HepG2 (cell line): Measurements from ENCODE around the gene TMTC4. TPM values are rescaled to one million over a fixed set of nuclear protein-coding genes. Genes with fewer than 3 reads are reported as not detected.

Experiments used
- ARID4A ChIP-seq: sonication (generic); formaldehyde crosslinking; IDR thresholded peaks from 2 replicates; pipeline ENCODE4 v1.5.0; 2020; ENCODE audit warnings: mild to moderate bottlenecking, missing genetic modification reagents, borderline replicate concordance
- ATF5 ChIP-seq: sonication (generic); formaldehyde crosslinking; IDR thresholded peaks from 2 replicates; pipeline ENCODE4 v1.4.0; 2020; ENCODE audit warnings: mild to moderate bottlenecking, low read depth, missing genetic modification reagents
- BORCS8-MEF2B ChIP-seq: sonication (generic); formaldehyde crosslinking; IDR thresholded peaks from 2 replicates; pipeline ENCODE4 v1.8.0; 2022; ENCODE audit warnings: mild to moderate bottlenecking, missing genetic modification reagents
- CBX5 ChIP-seq: sonication (generic); formaldehyde crosslinking; IDR thresholded peaks from 2 replicates; pipeline ENCODE4 v1.4.0; 2020; ENCODE audit warnings: missing genetic modification reagents, borderline replicate concordance
- CENPT ChIP-seq: sonication (generic); formaldehyde crosslinking; IDR thresholded peaks from 2 replicates; pipeline ENCODE4 v1.8.0; 2022; ENCODE audit warnings: low read depth, mild to moderate bottlenecking, moderate library complexity, missing genetic modification reagents
- GATA4 ChIP-seq: sonication (generic); IDR thresholded peaks from 2 replicates; pipeline ENCODE4 v1.6.1; 2016; ENCODE audit warnings: antibody characterized with exemption, low read depth, borderline replicate concordance
- GZF1 ChIP-seq: sonication (generic); formaldehyde crosslinking; IDR thresholded peaks from 2 replicates; pipeline ENCODE4 v1.5.1; 2020; ENCODE audit warnings: mild to moderate bottlenecking, missing genetic modification reagents
- HNRNPK ChIP-seq: fragments of 200-400 bp; formaldehyde crosslinking; IDR thresholded peaks from 2 replicates; pipeline ENCODE4 v1.6.1; 2018; ENCODE audit warnings: low read length, low read depth, moderate library complexity, mild to moderate bottlenecking; ENCODE audit not compliant: poor library complexity, severe bottlenecking
- IRF2 ChIP-seq: IDR thresholded peaks from 2 replicates; pipeline ENCODE4 v1.6.1; 2018; ENCODE audit warnings: missing genetic modification reagents, missing compliant biosample characterization
- KAT7 ChIP-seq: IDR thresholded peaks from 2 replicates; pipeline ENCODE4 v1.6.1; 2018; ENCODE audit warnings: borderline replicate concordance, missing compliant biosample characterization
- MIER2 ChIP-seq: IDR thresholded peaks from 2 replicates; pipeline ENCODE4 v1.6.1; 2016; ENCODE audit warnings: missing biosample characterization, missing genetic modification reagents
- SOX5 ChIP-seq: IDR thresholded peaks from 2 replicates; pipeline ENCODE4 v1.6.1; 2016; ENCODE audit warnings: borderline replicate concordance
- TEAD2 ChIP-seq: sonication (generic); formaldehyde crosslinking; IDR thresholded peaks from 2 replicates; pipeline ENCODE4 v1.9.0; 2021; ENCODE audit warnings: missing genetic modification reagents
- TFE3 ChIP-seq: IDR thresholded peaks from 2 replicates; pipeline ENCODE4 v1.6.1; 2016
- YY1 ChIP-seq: IDR thresholded peaks from 2 replicates; pipeline ENCODE4 v1.6.1; 2011; ENCODE audit warnings: low read length, low read depth, moderate library complexity, mild to moderate bottlenecking; ENCODE audit not compliant: insufficient read depth, insufficient replicate concordance
- ZFYVE20 ChIP-seq: sonication (generic); formaldehyde crosslinking; IDR thresholded peaks from 2 replicates; pipeline ENCODE4 v1.8.0; 2023; ENCODE audit warnings: low read depth, mild to moderate bottlenecking, moderate library complexity, missing genetic modification reagents, borderline replicate concordance
- ZNF101 ChIP-seq: sonication (generic); formaldehyde crosslinking; IDR thresholded peaks from 2 replicates; pipeline ENCODE4 v1.4.0; 2020; ENCODE audit warnings: mild to moderate bottlenecking, low read depth, missing genetic modification reagents, borderline replicate concordance
- ZNF225 ChIP-seq: sonication (generic); formaldehyde crosslinking; IDR thresholded peaks from 2 replicates; pipeline ENCODE4 v1.4.0; 2020; ENCODE audit warnings: mild to moderate bottlenecking, missing genetic modification reagents
- ZNF382 ChIP-seq: sonication (generic); formaldehyde crosslinking; IDR thresholded peaks from 2 replicates; pipeline ENCODE4 v1.5.0; 2020; ENCODE audit warnings: missing genetic modification reagents, mild to moderate bottlenecking, borderline replicate concordance
- ZNF569 ChIP-seq: sonication (generic); formaldehyde crosslinking; IDR thresholded peaks from 2 replicates; pipeline ENCODE4 v1.5.0; 2020; ENCODE audit warnings: mild to moderate bottlenecking, missing genetic modification reagents, moderate library complexity, borderline replicate concordance
- ZNF737 ChIP-seq: sonication (generic); formaldehyde crosslinking; IDR thresholded peaks from 2 replicates; pipeline ENCODE4 v1.5.0; 2020; ENCODE audit warnings: missing genetic modification reagents, mild to moderate bottlenecking, borderline replicate concordance
- polyA plus RNA-seq, 8 experiments: library from polyadenylated mRNA; depleted of rRNA in 3 of 8; stranded (reverse) in 7 of 8; unstranded in 1 of 8; fragments of >200 nt; fragmentation: Illumina TruSeq in 4 of 8; extraction: Trizol in 4 of 8; gene quantifications; 2 replicates each; pipeline versions ENCODE4 v1.2.1 to v1.2.3, GENCODE V29; 2011 to 2016; ENCODE audit warnings: low read depth in 4 of 8, missing spikeins in 1 of 8, mixed read lengths in 1 of 8; ENCODE audit not compliant: insufficient read depth in 1 of 8
- total RNA-seq, 5 experiments: library from RNA; depleted of rRNA; stranded (reverse); fragments of >200 nt; fragmentation: Illumina TruSeq; extraction: Trizol; gene quantifications; 2 replicates each; pipeline ENCODE4 v1.2.3, GENCODE V29; 2016; ENCODE audit warnings: low read depth in 1 of 5
- TF ChIP-seq, protein P1 (sequence below): sonication (generic); formaldehyde crosslinking; IDR thresholded peaks from 2 replicates; pipeline ENCODE4 v1.8.0; 2022; ENCODE audit warnings: missing genetic modification reagents, low read depth, mild to moderate bottlenecking, borderline replicate concordance

Gene TMTC4
- total and polyA plus RNA-seq, 2 of the 13 experiments (the other 11 are each of a cell fraction or from before 2014, with no cell fraction given), result 16.0 to 22.6 TPM

GRCh38 chr13:100588331-100589177 is 86.0 kb downstream of the TMTC4 start, which contains the start of gene GGACT (continued):
- TF ChIP-seq, protein P1, sequence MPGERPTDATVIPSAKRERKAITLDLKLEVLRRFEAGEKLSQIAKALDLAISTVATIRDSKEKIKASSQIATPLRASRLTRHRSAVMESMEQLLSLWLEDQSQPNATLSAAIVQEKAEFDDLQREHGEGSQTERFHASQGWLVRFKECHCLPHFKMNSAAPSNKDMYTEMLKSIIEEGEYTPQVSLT (CRISPR knock-in tag), result no peak; the same call in 1 of the 2 replicates
- TF ChIP-seq ZNF737 (no peak), CBX5 (CRISPR knock-in tag) (peak; percentile 77; the same call in 1 of the 2 replicates), BORCS8-MEF2B (peak; percentile 92), YY1 (peak; percentile 72), ATF5 (CRISPR knock-in tag) (0 out of 2 replicates have a peak, but pooled peaks have one; percentile 52), IRF2 (CRISPR knock-in tag) (no peak), TEAD2 (CRISPR knock-in tag) (0 out of 2 replicates have a peak, but pooled peaks have one; percentile 40), SOX5 (CRISPR knock-in tag) (no peak), ZNF382 (CRISPR knock-in tag) (no peak), HNRNPK (no peak), GZF1 (no peak), ZNF225 (CRISPR knock-in tag) (no peak), CENPT (CRISPR knock-in tag) (peak; percentile 25; the same call in 1 of the 2 replicates), ZNF569 (CRISPR knock-in tag) (no peak), ZFYVE20 (CRISPR knock-in tag) (peak; percentile 85; the same call in 1 of the 2 replicates), TFE3 (CRISPR knock-in tag) (0 out of 2 replicates have a peak, but pooled peaks have one; percentile 26), ZNF101 (no peak), ARID4A (CRISPR knock-in tag) (no peak; the same call in 1 of the 2 replicates), MIER2 (CRISPR knock-in tag) (0 out of 2 replicates have a peak, but pooled peaks have one; percentile 52), GATA4 (no peak), KAT7 (CRISPR knock-in tag) (no peak)
